ENCODE data around the gene NEU3. TPM values are rescaled to one million over a fixed set of nuclear protein-coding genes. Genes with fewer than 3 reads are reported as not detected.
"Not testable (repeated sequence)": the region's sequence is repeated elsewhere in the genome, so short reads cannot be mapped to it uniquely, and the experiment has no call there.

NEU3 gene
- total RNA-seq, 3 donors from 2014 or later = 11.7 to 13.4 (median 11.8) TPM

DNA sequence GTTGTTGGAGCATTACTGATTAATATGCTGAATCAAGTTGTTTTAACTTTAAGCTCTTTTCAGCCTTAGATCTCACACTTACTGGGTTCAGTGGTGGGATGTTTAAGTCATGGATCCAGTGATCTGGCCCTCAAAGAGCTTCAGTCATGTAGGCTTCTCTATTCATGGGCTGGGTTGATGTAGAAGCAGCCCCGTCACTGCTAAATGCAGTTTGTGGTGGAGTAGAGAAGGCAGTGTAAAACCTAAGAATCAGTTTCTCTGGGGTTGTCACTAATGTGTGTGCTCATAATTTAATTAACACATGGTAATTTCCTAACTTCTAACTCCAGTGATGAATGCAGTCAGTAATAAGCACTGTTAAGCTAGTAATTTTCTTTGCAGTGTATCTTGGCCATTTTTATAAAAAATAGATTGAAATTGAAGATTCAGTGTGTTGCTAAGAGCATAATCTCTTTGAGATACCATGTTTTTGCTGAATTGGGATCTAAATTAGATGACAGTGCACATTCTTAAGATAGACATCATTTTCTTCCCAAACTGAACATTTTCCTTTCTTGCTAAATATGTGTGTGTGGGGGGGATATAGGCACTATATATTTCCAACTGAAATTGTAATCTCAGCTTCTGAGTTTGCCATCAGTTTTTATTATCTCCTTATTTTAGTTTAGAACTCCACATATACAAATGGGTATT, 30.6 kb upstream of the NEU3 start:
- H3K4me1 Mint-ChIP-seq (ENCODE audit: low read depth) = peaks cover 87% of the 10 kb centered on the region
- H3K27me3 Mint-ChIP-seq (ENCODE audit: low read depth) = no peaks in the 10 kb centered on the region
- DNase-seq = no peak
- H3K4me3 Mint-ChIP-seq = no peak overlapping the region
- H3K36me3 Mint-ChIP-seq (ENCODE audit: insufficient read depth) = peaks cover 38% of the 10 kb centered on the region
- ATAC-seq = no peak
- no peaks in the 10 kb centered on the region for H3K9me3 Mint-ChIP-seq

DNA sequence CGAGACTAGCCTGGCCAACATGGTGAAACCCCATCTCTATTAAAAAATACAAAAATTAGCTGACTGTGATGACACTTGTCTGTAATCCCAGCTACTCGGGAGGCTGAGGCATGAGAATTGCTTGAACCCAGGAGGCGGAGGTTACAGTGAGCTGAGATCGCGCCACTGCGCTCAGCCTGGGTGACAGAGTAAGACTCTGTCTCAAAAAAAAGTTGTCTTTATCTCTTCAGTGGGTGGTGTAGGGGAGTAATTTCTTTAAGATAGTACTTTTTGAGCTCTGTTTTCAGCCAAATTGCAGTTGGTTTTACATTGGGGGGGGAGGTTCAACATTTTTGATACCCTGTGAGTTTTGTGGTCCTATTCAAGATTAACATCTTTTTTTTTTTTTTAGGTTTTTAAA, 28.6 kb upstream of the NEU3 start:
- H3K9me3 Mint-ChIP-seq; ATAC-seq; H3K4me3 Mint-ChIP-seq; DNase-seq; H3K27me3 Mint-ChIP-seq (ENCODE audit: low read depth): not testable (repeated sequence)
- Mint-ChIP-seq H3K4me1 (ENCODE audit: low read depth) (peaks cover 80% of the 10 kb centered on the region), H3K36me3 (ENCODE audit: insufficient read depth) (peaks cover 35% of the 10 kb centered on the region)

DNA sequence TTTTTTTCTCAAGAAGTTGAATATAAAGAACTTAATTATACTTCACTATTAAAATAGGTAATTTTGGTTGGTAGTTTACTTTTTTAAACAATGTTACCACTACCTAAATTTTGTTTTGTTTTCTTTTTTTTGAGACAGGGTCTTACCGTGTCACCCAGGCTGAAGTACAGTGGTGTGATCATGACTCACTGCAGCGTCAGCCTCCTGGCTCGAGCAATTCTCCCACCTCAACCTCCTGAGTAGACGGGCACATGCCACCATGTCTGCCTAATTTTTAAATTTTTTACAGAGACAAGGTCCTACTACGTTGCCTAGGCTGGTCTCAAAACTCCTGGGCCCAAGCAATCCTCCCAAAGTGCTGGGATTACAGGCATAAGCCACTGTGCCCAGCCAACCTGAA, 22.1 kb upstream of the NEU3 start:
- H3K4me1 Mint-ChIP-seq (ENCODE audit: low read depth) = peaks cover 26% of the 10 kb centered on the region
- H3K36me3 Mint-ChIP-seq (ENCODE audit: insufficient read depth) = peaks cover 30% of the 10 kb centered on the region
- H3K4me3 Mint-ChIP-seq = no peak overlapping the region
- DNase-seq = no peak
- no peak for ATAC-seq
- no peaks in the 10 kb centered on the region for H3K27me3 Mint-ChIP-seq (ENCODE audit: low read depth)
- no peaks in the 10 kb centered on the region for H3K9me3 Mint-ChIP-seq

- H3K36me3 Mint-ChIP-seq (ENCODE audit: insufficient read depth) = peaks cover 48% of the 10 kb centered on the region
- ATAC-seq (no peak), DNase-seq (no peak)
- H3K4me1 Mint-ChIP-seq (ENCODE audit: low read depth) = peaks cover 2% of the 10 kb centered on the region
- H3K27me3 Mint-ChIP-seq (ENCODE audit: low read depth) = no peaks in the 10 kb centered on the region
- no peaks in the 10 kb centered on the region for H3K9me3 Mint-ChIP-seq
- H3K4me3 Mint-ChIP-seq = no peak overlapping the region
These were observed 17.8 kb upstream of the NEU3 start for GRCh38 chr11:74970852-74971395.

GRCh38 chr11:74971424-74971823, 17.3 kb upstream of the NEU3 start:
- DNase-seq = no peak
- no peaks in the 10 kb centered on the region for H3K9me3 Mint-ChIP-seq
- no peak overlapping the region for H3K4me3 Mint-ChIP-seq
- H3K4me1 Mint-ChIP-seq (ENCODE audit: low read depth) = peaks cover 2% of the 10 kb centered on the region
- ATAC-seq = no peak
- H3K36me3 Mint-ChIP-seq (ENCODE audit: insufficient read depth) = peaks cover 51% of the 10 kb centered on the region
- no peaks in the 10 kb centered on the region for H3K27me3 Mint-ChIP-seq (ENCODE audit: low read depth)

- DNase-seq = no peak
- H3K9me3 Mint-ChIP-seq = no peaks in the 10 kb centered on the region
- H3K4me1 Mint-ChIP-seq (ENCODE audit: low read depth) = no peaks in the 10 kb centered on the region
- H3K36me3 Mint-ChIP-seq (ENCODE audit: insufficient read depth) = peaks cover 37% of the 10 kb centered on the region
- no peak for ATAC-seq
- H3K4me3 Mint-ChIP-seq = no peak overlapping the region
- H3K27me3 Mint-ChIP-seq (ENCODE audit: low read depth) = no peaks in the 10 kb centered on the region
These were observed 10.7 kb upstream of the NEU3 start for GRCh38 chr11:74978041-74978440.

GRCh38 chr11:74980634-74981033, 8.1 kb upstream of the NEU3 start:
- DNase-seq (no peak), ATAC-seq (no peak)
- H3K9me3 Mint-ChIP-seq = no peaks in the 10 kb centered on the region
- H3K27me3 Mint-ChIP-seq (ENCODE audit: low read depth) = no peaks in the 10 kb centered on the region
- peaks cover 13% of the 10 kb centered on the region for H3K36me3 Mint-ChIP-seq (ENCODE audit: insufficient read depth)
- H3K4me1 Mint-ChIP-seq (ENCODE audit: low read depth) = no peaks in the 10 kb centered on the region
- H3K4me3 Mint-ChIP-seq = no peak overlapping the region

GRCh38 chr11:74981888-74982287, 6.8 kb upstream of the NEU3 start:
- no peak overlapping the region for H3K4me3 Mint-ChIP-seq
- DNase-seq (no peak), ATAC-seq (no peak)
- H3K9me3 Mint-ChIP-seq = no peaks in the 10 kb centered on the region
- H3K36me3 Mint-ChIP-seq (ENCODE audit: insufficient read depth) = peaks cover 10% of the 10 kb centered on the region
- H3K27me3 Mint-ChIP-seq (ENCODE audit: low read depth) = no peaks in the 10 kb centered on the region
- H3K4me1 Mint-ChIP-seq (ENCODE audit: low read depth) = no peaks in the 10 kb centered on the region

GRCh38 chr11:74984070-74984469, 4.7 kb upstream of the NEU3 start:
- Mint-ChIP-seq H3K4me3 (no peak overlapping the region), H3K4me1 (ENCODE audit: low read depth) (no peaks in the 10 kb centered on the region), H3K27me3 (ENCODE audit: low read depth) (no peaks in the 10 kb centered on the region), H3K36me3 (ENCODE audit: insufficient read depth) (peaks cover 7% of the 10 kb centered on the region), H3K9me3 (no peaks in the 10 kb centered on the region)
- ATAC-seq (no peak), DNase-seq (no peak)

GRCh38 chr11:74984730-74985129, 4.0 kb upstream of the NEU3 start:
- Mint-ChIP-seq H3K4me3 (no peak overlapping the region), H3K9me3 (no peaks in the 10 kb centered on the region), H3K36me3 (ENCODE audit: insufficient read depth) (peaks cover 6% of the 10 kb centered on the region), H3K27me3 (ENCODE audit: low read depth) (no peaks in the 10 kb centered on the region), H3K4me1 (ENCODE audit: low read depth) (peaks cover 5% of the 10 kb centered on the region)
- DNase-seq (no peak), ATAC-seq (no peak)

GRCh38 chr11:74989260-74989638, 516 bp downstream of the NEU3 start:
- peak; percentile 1 to 5 for ATAC-seq
- Mint-ChIP-seq H3K36me3 (ENCODE audit: insufficient read depth) (peaks cover 5% of the 10 kb centered on the region), H3K27me3 (ENCODE audit: low read depth) (no peaks in the 10 kb centered on the region), H3K4me3 (peak overlapping the region; percentile 97), H3K4me1 (ENCODE audit: low read depth) (peaks cover 26% of the 10 kb centered on the region), H3K9me3 (no peaks in the 10 kb centered on the region)
- no peak for DNase-seq

- ATAC-seq; DNase-seq; H3K9me3 Mint-ChIP-seq; H3K27me3 Mint-ChIP-seq (ENCODE audit: low read depth): not testable (repeated sequence)
- Mint-ChIP-seq H3K4me3 (peak overlapping the region; percentile 97), H3K36me3 (ENCODE audit: insufficient read depth) (peaks cover 11% of the 10 kb centered on the region), H3K4me1 (ENCODE audit: low read depth) (peaks cover 26% of the 10 kb centered on the region)
These were observed 1.4 kb downstream of the NEU3 start for GRCh38 chr11:74990150-74990549.

- DNase-seq = no peak
- no peak for ATAC-seq
- Mint-ChIP-seq H3K36me3 (ENCODE audit: insufficient read depth) (peaks cover 12% of the 10 kb centered on the region), H3K27me3 (ENCODE audit: low read depth) (no peaks in the 10 kb centered on the region), H3K9me3 (no peaks in the 10 kb centered on the region), H3K4me1 (ENCODE audit: low read depth) (peaks cover 26% of the 10 kb centered on the region), H3K4me3 (peak overlapping the region; percentile 52)
These were observed 2.2 kb downstream of the NEU3 start for GRCh38 chr11:74990941-74991340.

DNA sequence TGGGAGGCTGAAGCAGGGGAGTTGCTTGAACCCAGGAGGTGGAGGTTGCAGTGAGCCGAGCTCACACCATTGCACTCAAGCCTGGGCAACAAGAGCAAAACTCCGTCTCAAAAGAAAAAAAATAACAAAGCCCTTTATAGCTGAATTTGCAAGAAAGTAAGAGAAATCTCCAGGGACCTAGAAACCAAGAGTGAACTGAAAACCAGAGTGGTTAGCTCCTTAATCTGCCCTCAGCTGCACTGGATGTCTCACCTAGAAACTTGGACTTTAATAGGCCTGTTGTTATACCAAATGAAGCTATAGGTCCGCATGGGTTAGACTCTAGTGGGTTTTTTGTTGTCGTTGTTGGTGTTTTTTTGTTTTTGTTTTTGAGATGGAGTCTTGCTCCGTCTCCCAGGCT, 4.1 kb downstream of the NEU3 start:
- Mint-ChIP-seq H3K36me3 (ENCODE audit: insufficient read depth) (peaks cover 14% of the 10 kb centered on the region), H3K4me3 (no peak overlapping the region), H3K4me1 (ENCODE audit: low read depth) (peaks cover 26% of the 10 kb centered on the region), H3K9me3 (no peaks in the 10 kb centered on the region), H3K27me3 (ENCODE audit: low read depth) (no peaks in the 10 kb centered on the region)
- no peak for ATAC-seq
- DNase-seq = no peak

- Mint-ChIP-seq H3K4me1 (ENCODE audit: low read depth) (no peaks in the 10 kb centered on the region), H3K4me3 (no peak overlapping the region), H3K36me3 (ENCODE audit: insufficient read depth) (peaks cover 28% of the 10 kb centered on the region), H3K9me3 (no peaks in the 10 kb centered on the region), H3K27me3 (ENCODE audit: low read depth) (no peaks in the 10 kb centered on the region)
- DNase-seq (no peak), ATAC-seq (no peak)
These were observed 12.2 kb downstream of the NEU3 start for GRCh38 chr11:75000975-75001354.

Data from activated T-cell treated with anti-CD3 and anti-CD28 coated beads, Interleukin-2, amount 50 U/mL, for 4 hours (primary cell).